ENCODE data around the gene HINT3. TPM values are rescaled to one million over a fixed set of nuclear protein-coding genes. Genes with fewer than 3 reads are reported as not detected.
A peak's percentile ranks its signal among the peaks of the same experiment; 100 is the strongest.
"Not testable (repeated sequence)": the region's sequence is repeated elsewhere in the genome, so short reads cannot be mapped to it uniquely, and the experiment has no call there.

HINT3 gene
- total RNA-seq, 4 donors from 2014 or later: 19.8 to 27.8 (median 21.2) TPM

DNA sequence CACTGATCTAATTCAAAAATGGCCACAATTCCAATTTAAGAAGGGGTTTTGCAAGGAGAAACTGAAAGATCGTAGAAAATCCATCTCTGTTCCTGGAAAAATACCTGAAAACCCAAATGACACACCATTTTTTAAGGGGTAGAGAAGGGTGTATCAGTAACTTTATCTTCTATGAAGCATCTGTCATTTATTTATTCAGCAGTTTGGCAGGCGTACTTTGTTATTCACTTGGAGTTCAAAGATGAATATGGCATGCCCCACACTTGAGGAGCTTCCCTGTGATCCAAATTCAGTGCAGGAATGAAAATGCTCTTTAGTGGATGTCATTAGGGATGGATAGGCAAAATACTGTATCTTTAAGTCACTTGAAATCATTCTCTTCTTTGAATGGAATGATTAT lies 7.2 kb downstream of the HINT3 start:
- Histone ChIP-seq H3K9me3 (no peaks in the 10 kb centered on the region), H3K4me1 (peaks cover 0 to 48% (median 3%) of the 10 kb centered on the region in 4 donors), H3K36me3 (peaks cover 0 to 14% (median 0%) of the 10 kb centered on the region in 3 donors), H3K27ac (peak overlapping the region in 1 of 4 donors; percentile 29), H3K27me3 (no peaks in the 10 kb centered on the region), H3K4me3 (no peak overlapping the region)
- DNase-seq (ENCODE audit: low spot score in 2 of 2): no peak
- TF ChIP-seq EP300 (IDR thresholded peaks at IDR 0.05) (no peak), POLR2A (IDR thresholded peaks at IDR 0.05) (no peak)
- TF ChIP-seq, protein P1, sequence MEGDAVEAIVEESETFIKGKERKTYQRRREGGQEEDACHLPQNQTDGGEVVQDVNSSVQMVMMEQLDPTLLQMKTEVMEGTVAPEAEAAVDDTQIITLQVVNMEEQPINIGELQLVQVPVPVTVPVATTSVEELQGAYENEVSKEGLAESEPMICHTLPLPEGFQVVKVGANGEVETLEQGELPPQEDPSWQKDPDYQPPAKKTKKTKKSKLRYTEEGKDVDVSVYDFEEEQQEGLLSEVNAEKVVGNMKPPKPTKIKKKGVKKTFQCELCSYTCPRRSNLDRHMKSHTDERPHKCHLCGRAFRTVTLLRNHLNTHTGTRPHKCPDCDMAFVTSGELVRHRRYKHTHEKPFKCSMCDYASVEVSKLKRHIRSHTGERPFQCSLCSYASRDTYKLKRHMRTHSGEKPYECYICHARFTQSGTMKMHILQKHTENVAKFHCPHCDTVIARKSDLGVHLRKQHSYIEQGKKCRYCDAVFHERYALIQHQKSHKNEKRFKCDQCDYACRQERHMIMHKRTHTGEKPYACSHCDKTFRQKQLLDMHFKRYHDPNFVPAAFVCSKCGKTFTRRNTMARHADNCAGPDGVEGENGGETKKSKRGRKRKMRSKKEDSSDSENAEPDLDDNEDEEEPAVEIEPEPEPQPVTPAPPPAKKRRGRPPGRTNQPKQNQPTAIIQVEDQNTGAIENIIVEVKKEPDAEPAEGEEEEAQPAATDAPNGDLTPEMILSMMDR (IDR thresholded peaks at IDR 0.05): no peak
- WGBS, 2 donors: 82 to 83% methylated on average over 2 of the region's 2 CpGs

DNA sequence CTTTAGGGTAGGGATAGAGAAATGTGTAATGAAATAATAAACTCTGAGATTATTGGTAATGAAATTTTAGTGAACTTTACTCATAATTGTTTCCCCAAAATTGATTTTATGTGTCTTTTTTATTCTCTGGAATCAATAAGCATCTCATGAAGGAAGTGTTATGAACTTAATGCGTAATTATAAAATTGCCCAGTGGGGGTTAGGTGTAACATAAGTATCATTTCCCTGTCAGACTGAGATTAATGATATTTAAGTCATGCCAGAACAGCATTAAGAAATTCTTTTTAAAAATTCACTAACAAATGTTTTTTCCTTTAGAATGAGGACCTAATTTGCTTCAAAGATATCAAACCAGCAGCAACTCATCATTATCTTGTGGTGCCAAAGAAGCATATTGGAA lies 10.0 kb downstream of the HINT3 start:
- peaks cover 0 to 24% (median 3%) of the 10 kb centered on the region in 4 donors for H3K4me1 ChIP-seq
- H3K4me3 ChIP-seq: no peak overlapping the region
- no peaks in the 10 kb centered on the region for H3K27me3 ChIP-seq
- TF ChIP-seq, protein P1 (IDR thresholded peaks at IDR 0.05): no peak
- TF ChIP-seq POLR2A (IDR thresholded peaks at IDR 0.05): no peak
- TF ChIP-seq EP300 (IDR thresholded peaks at IDR 0.05): no peak
- 95 to 98% methylated on average over 1 of the region's 1 CpG for WGBS, 2 donors
- no peaks in the 10 kb centered on the region for H3K9me3 ChIP-seq
- H3K36me3 ChIP-seq: peaks cover 0 to 14% (median 0%) of the 10 kb centered on the region in 3 donors
- DNase-seq (ENCODE audit: low spot score in 2 of 2): no peak
- no peak overlapping the region for H3K27ac ChIP-seq

DNA sequence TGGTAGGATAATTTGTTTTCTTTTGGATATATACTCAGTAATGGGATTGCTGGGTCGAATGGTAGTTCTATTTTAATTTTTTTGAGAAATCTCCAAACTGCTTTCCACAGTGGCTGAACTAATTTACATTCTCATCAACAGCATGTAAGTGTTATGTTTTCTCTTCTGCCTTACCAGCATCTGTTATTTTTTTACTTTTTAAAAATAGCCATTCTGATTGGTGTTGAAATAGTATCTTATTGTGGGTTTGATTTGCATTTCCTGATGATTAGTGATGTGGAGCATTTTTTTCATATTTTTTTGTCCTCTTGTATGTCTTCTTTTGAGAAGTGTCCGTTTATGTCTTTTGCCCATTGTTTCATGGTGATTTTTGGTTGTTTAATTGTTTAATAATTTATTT lies 11.9 kb downstream of the HINT3 start:
- Histone ChIP-seq H3K9me3 (no peaks in the 10 kb centered on the region), H3K4me3 (no peak overlapping the region), H3K27me3 (no peaks in the 10 kb centered on the region), H3K27ac (no peak overlapping the region), H3K36me3 (peaks cover 0 to 24% (median 0%) of the 10 kb centered on the region in 3 donors), H3K4me1 (peaks cover 0 to 18% (median 0%) of the 10 kb centered on the region in 4 donors)
- DNase-seq (ENCODE audit: low spot score in 2 of 2): no peak
- WGBS, 2 donors: 82 to 88% methylated on average over 2 of the region's 2 CpGs
- TF ChIP-seq POLR2A (IDR thresholded peaks at IDR 0.05): no peak
- TF ChIP-seq EP300 (IDR thresholded peaks at IDR 0.05): no peak
- TF ChIP-seq, protein P1 (IDR thresholded peaks at IDR 0.05): no peak

DNA sequence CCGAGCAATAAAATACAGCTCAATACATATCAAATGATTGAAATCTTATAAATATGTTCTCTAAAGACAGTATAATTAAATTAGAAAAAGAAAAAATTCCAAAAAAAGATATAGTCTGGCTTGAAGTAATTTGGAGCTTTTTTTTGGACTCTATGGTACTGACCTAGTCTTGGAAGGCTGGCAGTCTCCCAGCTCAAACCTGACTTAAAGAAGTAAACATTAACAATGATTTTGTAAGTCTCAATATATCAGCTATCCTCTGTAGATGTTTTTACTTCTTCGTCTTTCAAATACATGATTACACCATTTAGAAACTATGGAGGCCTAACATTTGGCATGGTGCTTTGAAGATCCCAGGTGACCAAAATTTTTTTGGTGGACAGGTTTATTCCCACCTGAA lies 14.2 kb downstream of the HINT3 start:
- Histone ChIP-seq H3K27me3 (no peaks in the 10 kb centered on the region), H3K36me3 (peaks cover 0 to 33% (median 8%) of the 10 kb centered on the region in 3 donors), H3K27ac (no peak overlapping the region), H3K4me3 (no peak overlapping the region), H3K4me1 (peaks cover 0 to 6% (median 0%) of the 10 kb centered on the region in 4 donors), H3K9me3 (no peaks in the 10 kb centered on the region)
- no peak for DNase-seq (ENCODE audit: low spot score in 2 of 2)
- TF ChIP-seq POLR2A (IDR thresholded peaks at IDR 0.05): no peak
- TF ChIP-seq EP300 (IDR thresholded peaks at IDR 0.05): no peak
- TF ChIP-seq, protein P1 (IDR thresholded peaks at IDR 0.05): no peak
- WGBS, 2 donors: 2 to 61% methylated on average over 2 of the region's 2 CpGs

DNA sequence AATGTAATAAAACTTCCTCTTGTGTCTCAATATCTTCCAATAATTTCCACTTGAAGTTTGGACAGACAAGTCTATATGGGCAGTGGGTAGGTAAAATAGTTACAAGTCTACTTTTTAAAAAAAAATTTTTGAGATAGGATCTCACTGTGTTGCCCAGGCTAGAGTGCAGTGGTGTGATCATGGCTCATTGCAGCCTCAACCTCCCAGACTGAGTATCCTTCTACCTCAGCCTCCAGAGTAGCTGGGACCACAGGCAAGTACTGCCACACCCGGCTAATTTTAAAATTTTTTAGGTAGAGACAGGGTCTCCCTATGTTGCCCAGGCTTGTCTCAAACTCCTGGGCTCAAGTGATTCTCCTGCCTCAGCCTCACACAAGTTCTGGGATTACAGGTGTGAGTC lies 15.9 kb downstream of the HINT3 start:
- not testable (repeated sequence) for DNase-seq (ENCODE audit: low spot score in 2 of 2); H3K27me3 ChIP-seq; H3K27ac ChIP-seq; H3K4me3 ChIP-seq; H3K4me1 ChIP-seq; H3K9me3 ChIP-seq
- WGBS, 2 donors: 96 to 100% methylated on average over 1 of the region's 1 CpG
- H3K36me3 ChIP-seq: peaks cover 0 to 36% (median 8%) of the 10 kb centered on the region in 3 donors
